Keratinocyte (primary cell): ENCODE results near the gene FBN1. TPM values are rescaled to one million over a fixed set of nuclear protein-coding genes. Genes with fewer than 3 reads are reported as not detected.

ENCODE experiments used
- DNase-seq: peaks from one replicate; pipeline ENCODE4 v3.0.0-alpha.2; 2011; ENCODE audit warnings: low read depth, missing footprints, low spot score
- FAIRE-seq: peaks from 2 replicates; lab custom pipeline; 2011; peaks lifted over from hg19 to GRCh38; lab: Jason Lieb, UNC
- H2AFZ ChIP-seq: 2 replicates; pipeline ENCODE4 v1.6.0; 2012; ENCODE audit warnings: low read length, control low read depth, inconsistent platforms; ENCODE audit not compliant: control insufficient read depth
- H3K27ac ChIP-seq: 2 replicates; pipeline ENCODE4 v1.5.1; 2011; ENCODE audit warnings: low read length; ENCODE audit not compliant: control insufficient read depth, insufficient read depth
- H3K27me3 ChIP-seq: 3 replicates; pipeline ENCODE4 v1.6.0; 2011; ENCODE audit warnings: low read length; ENCODE audit not compliant: control insufficient read depth, insufficient read depth; ENCODE audit errors: extremely low read depth
- H3K36me3 ChIP-seq, 2 experiments: 2 replicates in 1 of 2; 3 replicates in 1 of 2; pipeline ENCODE4 v1.5.1; 2011; ENCODE audit warnings: low read length in 2 of 2, mild to moderate bottlenecking in 1 of 2; ENCODE audit not compliant: control insufficient read depth in 2 of 2, insufficient read depth in 2 of 2; ENCODE audit errors: extremely low read depth in 1 of 2
- H3K4me1 ChIP-seq: 3 replicates; pipeline ENCODE4 v1.5.1; 2011; ENCODE audit warnings: low read length; ENCODE audit not compliant: control insufficient read depth, insufficient read depth; ENCODE audit errors: extremely low read depth
- H3K4me2 ChIP-seq: 3 replicates; pipeline ENCODE4 v1.6.0; 2011; ENCODE audit warnings: low read depth, low read length; ENCODE audit not compliant: control insufficient read depth, insufficient read depth; ENCODE audit errors: extremely low read depth
- H3K4me3 ChIP-seq, 3 experiments: fragments of 200-600 bp in 1 of 3; sonication (generic) in 1 of 3; 2 replicates in 2 of 3; 3 replicates in 1 of 3; pipeline ENCODE4 v1.5.1; 2011 to 2016; ENCODE audit warnings: low read length in 3 of 3, mild to moderate bottlenecking in 3 of 3, control low read depth in 2 of 3, inconsistent platforms in 1 of 3, low read depth in 1 of 3, mixed read lengths in 1 of 3, mixed run types in 1 of 3, moderate library complexity in 1 of 3; ENCODE audit not compliant: control insufficient read depth in 2 of 3, insufficient read depth in 2 of 3; ENCODE audit errors: extremely low read depth in 1 of 3
- H3K79me2 ChIP-seq: 2 replicates; pipeline ENCODE4 v1.6.0; 2012; ENCODE audit warnings: low read length; ENCODE audit not compliant: control insufficient read depth, insufficient read depth
- H3K9ac ChIP-seq: 3 replicates; pipeline ENCODE4 v1.6.0; 2011; ENCODE audit warnings: low read length; ENCODE audit not compliant: control insufficient read depth, insufficient read depth; ENCODE audit errors: extremely low read depth
- H3K9me1 ChIP-seq: 3 replicates; pipeline ENCODE4 v1.6.0; 2011; ENCODE audit warnings: low read length; ENCODE audit not compliant: control insufficient read depth, insufficient read depth; ENCODE audit errors: extremely low read depth
- H3K9me3 ChIP-seq: 2 replicates; pipeline ENCODE4 v1.5.1; 2012; ENCODE audit warnings: low read depth, low read length; ENCODE audit not compliant: control insufficient read depth
- H4K20me1 ChIP-seq: 3 replicates; pipeline ENCODE4 v1.6.0; 2011; ENCODE audit warnings: low read length; ENCODE audit not compliant: control insufficient read depth, insufficient read depth; ENCODE audit errors: extremely low read depth
- EZH2 ChIP-seq: IDR thresholded peaks from one replicate; pipeline ENCODE4 v1.6.1; 2012; ENCODE audit warnings: inconsistent platforms, mild to moderate bottlenecking, low read length, moderate library complexity
- dilution Hi-C: fragments of 300-500 bp; cut with MboI; formaldehyde crosslinking; loops from one replicate; pipeline ENCODE4 v1.7.0; 2020; ENCODE audit warnings: low sequenced_read_pairs; ENCODE audit not compliant: extremely low pct_ligation_motif_present
- polyA plus RNA-seq, 5 experiments: library from polyadenylated mRNA; depleted of rRNA in 3 of 5; stranded (reverse) in 3 of 5; stranded (forward) in 1 of 5; unstranded in 1 of 5; fragments of >200 nt; gene quantifications; 1 replicate in 1 of 5; 2 replicates in 3 of 5; 3 replicates in 1 of 5; pipeline versions ENCODE4 v1.2.1 to v1.2.3, GENCODE V29; 2011 to 2012; ENCODE audit warnings: missing spikeins in 2 of 5, low read depth in 1 of 5, low replicate concordance in 1 of 5
- TF ChIP-seq, protein P1 (sequence below), 3 experiments: IDR thresholded peaks in 1 of 3; conservative IDR thresholded peaks in 1 of 3; optimal IDR thresholded peaks in 1 of 3; 2 replicates in 2 of 3; 3 replicates in 1 of 3; pipeline versions ENCODE3 to v1.5.1; 2011; ENCODE audit warnings: low read length in 3 of 3, mild to moderate bottlenecking in 3 of 3, moderate library complexity in 2 of 3, control low read depth in 1 of 3, inconsistent platforms in 1 of 3; ENCODE audit not compliant: insufficient read depth in 2 of 3; ENCODE audit errors: extremely low read depth in 1 of 3

FBN1 gene
- polyA plus RNA-seq, 1 donor (not counting 4 experiments of a cell fraction or from before 2014, with no cell fraction given), result 3.5 TPM

DNA sequence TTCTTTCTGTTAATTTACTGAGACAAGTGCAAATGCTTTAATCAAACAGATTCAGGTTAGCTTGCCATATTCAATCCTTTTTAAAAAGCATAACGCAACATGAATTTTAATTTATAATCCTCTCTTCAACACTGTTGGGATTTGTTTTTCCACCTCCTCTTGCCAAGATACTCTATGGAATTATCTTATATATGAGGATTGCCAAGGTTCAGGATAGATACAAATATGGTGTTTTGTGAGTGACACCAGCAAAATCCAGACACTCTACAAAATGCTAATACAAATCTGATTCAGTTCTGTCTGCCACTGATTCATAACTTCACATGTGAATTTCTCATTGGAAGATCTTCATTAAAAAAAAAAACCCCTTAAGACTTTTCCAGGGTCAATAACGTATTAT is 104.8 kb downstream of the FBN1 start:
- no peak for TF ChIP-seq EZH2
- TF ChIP-seq, protein P1, sequence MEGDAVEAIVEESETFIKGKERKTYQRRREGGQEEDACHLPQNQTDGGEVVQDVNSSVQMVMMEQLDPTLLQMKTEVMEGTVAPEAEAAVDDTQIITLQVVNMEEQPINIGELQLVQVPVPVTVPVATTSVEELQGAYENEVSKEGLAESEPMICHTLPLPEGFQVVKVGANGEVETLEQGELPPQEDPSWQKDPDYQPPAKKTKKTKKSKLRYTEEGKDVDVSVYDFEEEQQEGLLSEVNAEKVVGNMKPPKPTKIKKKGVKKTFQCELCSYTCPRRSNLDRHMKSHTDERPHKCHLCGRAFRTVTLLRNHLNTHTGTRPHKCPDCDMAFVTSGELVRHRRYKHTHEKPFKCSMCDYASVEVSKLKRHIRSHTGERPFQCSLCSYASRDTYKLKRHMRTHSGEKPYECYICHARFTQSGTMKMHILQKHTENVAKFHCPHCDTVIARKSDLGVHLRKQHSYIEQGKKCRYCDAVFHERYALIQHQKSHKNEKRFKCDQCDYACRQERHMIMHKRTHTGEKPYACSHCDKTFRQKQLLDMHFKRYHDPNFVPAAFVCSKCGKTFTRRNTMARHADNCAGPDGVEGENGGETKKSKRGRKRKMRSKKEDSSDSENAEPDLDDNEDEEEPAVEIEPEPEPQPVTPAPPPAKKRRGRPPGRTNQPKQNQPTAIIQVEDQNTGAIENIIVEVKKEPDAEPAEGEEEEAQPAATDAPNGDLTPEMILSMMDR (optimal IDR thresholded peaks at IDR 0.05 in 1 of 3, IDR thresholded peaks at IDR 0.05 in 1 of 3, conservative IDR thresholded peaks at IDR 0.05 in 1 of 3; ENCODE audit: extremely low read depth in 1 of 3, insufficient read depth in 2 of 3, low read length in 3 of 3), result no peak
- Histone ChIP-seq H3K79me2 (no peaks in the 10 kb centered on the region), H3K9ac (no peak overlapping the region), H3K4me2 (no peak overlapping the region), H3K36me3 (no peaks in the 10 kb centered on the region), H3K27me3 (no peaks in the 10 kb centered on the region), H3K9me3 (no peaks in the 10 kb centered on the region), H3K9me1 (no peaks in the 10 kb centered on the region), H3K4me1 (peaks cover 4% of the 10 kb centered on the region), H3K4me3 (no peak overlapping the region), H2AFZ (no peak overlapping the region), H3K27ac (no peak overlapping the region), H4K20me1 (no peaks in the 10 kb centered on the region)
- DNase-seq (no peak), FAIRE-seq (no peak)
- dilution Hi-C loops, result no loop called here

GRCh38 chr15:48538941-48539340 is 106.6 kb downstream of the FBN1 start:
- Histone ChIP-seq H3K79me2 (no peaks in the 10 kb centered on the region), H4K20me1 (no peaks in the 10 kb centered on the region), H3K27me3 (no peaks in the 10 kb centered on the region), H3K9me3 (no peaks in the 10 kb centered on the region), H2AFZ (no peak overlapping the region), H3K36me3 (no peaks in the 10 kb centered on the region), H3K4me1 (peaks cover 4% of the 10 kb centered on the region), H3K4me2 (no peak overlapping the region), H3K27ac (no peak overlapping the region), H3K4me3 (no peak overlapping the region), H3K9me1 (no peaks in the 10 kb centered on the region), H3K9ac (no peak overlapping the region)
- dilution Hi-C loops, result no loop called here
- DNase-seq, result no peak
- TF ChIP-seq, protein P1 (optimal IDR thresholded peaks at IDR 0.05 in 1 of 3, IDR thresholded peaks at IDR 0.05 in 1 of 3, conservative IDR thresholded peaks at IDR 0.05 in 1 of 3; ENCODE audit: extremely low read depth in 1 of 3, insufficient read depth in 2 of 3, low read length in 3 of 3), result no peak
- no peak for TF ChIP-seq EZH2
- FAIRE-seq, result no peak
